ENCODE results near the gene IGFL2.

GRCh38 chr19:46181388-46181779 lies 33.3 kb downstream of the IGFL2 start:
- TF ChIP-seq CTCF (IDR thresholded peaks at IDR 0.05 in 8 of 11, conservative IDR thresholded peaks at IDR 0.05 in 3 of 11) (no peak), POLR2A (IDR thresholded peaks at IDR 0.05) (no peak)
